22Rv1 (cell line): ENCODE measurements around the gene RASSF1.

Experiments
- H3K27ac ChIP-seq: fragments of 450-650 bp; 2 replicates; pipeline ENCODE4 v1.5.1; 2017
- ZFX ChIP-seq: fragments of 450-650 bp; IDR thresholded peaks from 2 replicates; pipeline ENCODE4 v1.6.1; 2017; ENCODE audit warnings: antibody characterized with exemption, borderline replicate concordance
- TF ChIP-seq, protein P1 (sequence below): fragments of 450-650 bp; IDR thresholded peaks from 2 replicates; pipeline ENCODE4 v1.5.1; 2017; ENCODE audit warnings: mild to moderate bottlenecking

The RASSF1 gene

GRCh38 chr3:50293079-50293801 lies 47.4 kb downstream of the RASSF1 start:
- peak overlapping the region; percentile 89 for H3K27ac ChIP-seq
- TF ChIP-seq, protein P1, sequence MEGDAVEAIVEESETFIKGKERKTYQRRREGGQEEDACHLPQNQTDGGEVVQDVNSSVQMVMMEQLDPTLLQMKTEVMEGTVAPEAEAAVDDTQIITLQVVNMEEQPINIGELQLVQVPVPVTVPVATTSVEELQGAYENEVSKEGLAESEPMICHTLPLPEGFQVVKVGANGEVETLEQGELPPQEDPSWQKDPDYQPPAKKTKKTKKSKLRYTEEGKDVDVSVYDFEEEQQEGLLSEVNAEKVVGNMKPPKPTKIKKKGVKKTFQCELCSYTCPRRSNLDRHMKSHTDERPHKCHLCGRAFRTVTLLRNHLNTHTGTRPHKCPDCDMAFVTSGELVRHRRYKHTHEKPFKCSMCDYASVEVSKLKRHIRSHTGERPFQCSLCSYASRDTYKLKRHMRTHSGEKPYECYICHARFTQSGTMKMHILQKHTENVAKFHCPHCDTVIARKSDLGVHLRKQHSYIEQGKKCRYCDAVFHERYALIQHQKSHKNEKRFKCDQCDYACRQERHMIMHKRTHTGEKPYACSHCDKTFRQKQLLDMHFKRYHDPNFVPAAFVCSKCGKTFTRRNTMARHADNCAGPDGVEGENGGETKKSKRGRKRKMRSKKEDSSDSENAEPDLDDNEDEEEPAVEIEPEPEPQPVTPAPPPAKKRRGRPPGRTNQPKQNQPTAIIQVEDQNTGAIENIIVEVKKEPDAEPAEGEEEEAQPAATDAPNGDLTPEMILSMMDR, result no peak
- no peak for TF ChIP-seq ZFX

DNA sequence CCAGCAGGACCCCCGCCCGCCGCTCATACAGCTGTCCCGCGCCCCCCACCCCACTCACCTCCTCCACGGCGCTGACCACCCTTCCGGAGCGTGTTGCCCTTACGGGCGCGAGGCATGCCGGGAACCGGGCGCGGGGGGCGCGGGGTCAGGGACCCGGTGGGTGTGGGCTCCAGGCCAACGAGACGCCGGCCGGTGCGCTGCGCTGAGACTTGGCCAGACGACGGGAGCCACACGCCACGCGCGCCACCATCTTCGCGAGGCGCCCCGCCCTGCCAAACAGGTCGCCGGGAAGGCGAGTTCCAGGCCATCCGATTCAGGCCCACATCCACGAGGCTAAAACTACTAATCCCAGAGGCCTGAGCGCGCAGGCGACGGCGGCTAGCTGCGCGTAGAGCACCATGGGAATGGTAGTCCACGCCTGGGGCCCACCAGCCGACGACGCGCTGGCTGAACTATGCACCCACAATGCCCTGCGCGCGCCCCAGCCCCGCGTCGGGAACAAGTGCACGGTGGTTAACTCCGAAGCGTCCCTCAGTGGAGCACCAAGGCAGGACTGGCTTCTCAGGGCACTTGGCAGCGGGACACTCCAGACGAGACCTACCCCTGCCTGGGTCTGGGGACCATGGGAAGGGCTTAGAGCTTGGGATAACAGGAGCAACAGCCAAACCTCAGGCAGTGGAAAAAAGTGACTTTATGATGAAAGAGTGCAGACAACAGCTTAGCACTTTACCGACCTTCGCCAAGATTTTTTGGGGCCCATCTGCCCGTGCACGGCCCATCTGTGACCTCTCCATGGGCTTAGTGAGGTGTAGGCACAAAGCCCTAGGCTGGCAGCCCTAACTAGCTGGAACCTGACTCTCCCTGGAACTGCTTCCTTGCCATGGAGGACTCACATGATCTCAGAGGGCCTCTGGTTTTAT lies 48.2 kb downstream of the RASSF1 start, which contains the start of gene IFRD2:
Gene IFRD2 (minus strand): TSS at position 271 of the 920 bp plus-strand sequence. CDS start 155 bp downstream, at position 116.
- TF ChIP-seq, protein P1, result no peak
- no peak for TF ChIP-seq ZFX
- H3K27ac ChIP-seq, result peak within 1 kb of the TSS; percentile 89

DNA sequence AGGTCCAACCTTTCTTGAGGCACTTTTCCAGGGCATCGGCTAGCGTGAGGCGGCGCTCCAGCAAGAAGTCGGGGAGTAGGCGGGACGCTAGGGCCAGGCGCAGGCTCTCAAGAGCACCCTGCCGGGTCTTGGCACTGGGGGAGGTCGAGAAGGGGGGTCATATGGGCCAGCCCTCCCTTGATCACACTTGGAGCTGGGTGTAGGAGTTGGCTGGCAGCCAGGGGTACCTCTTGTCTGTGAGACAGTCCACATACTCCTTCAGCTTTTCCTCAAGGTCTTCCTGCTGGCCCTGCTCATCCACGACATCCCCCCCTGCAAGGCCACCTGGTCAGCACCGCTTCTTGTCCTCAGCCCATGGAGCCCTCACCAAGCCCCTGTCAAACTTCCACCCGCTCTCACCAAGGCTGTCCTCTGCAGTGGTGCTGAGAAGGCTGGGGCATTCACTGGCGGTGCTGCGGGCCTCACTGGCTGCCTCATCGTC lies 50.4 kb downstream of the RASSF1 start:
- H3K27ac ChIP-seq, result peak overlapping the region; percentile 89; the same call in 1 of the 2 replicates
- no peak for TF ChIP-seq ZFX
- TF ChIP-seq, protein P1, result no peak

DNA sequence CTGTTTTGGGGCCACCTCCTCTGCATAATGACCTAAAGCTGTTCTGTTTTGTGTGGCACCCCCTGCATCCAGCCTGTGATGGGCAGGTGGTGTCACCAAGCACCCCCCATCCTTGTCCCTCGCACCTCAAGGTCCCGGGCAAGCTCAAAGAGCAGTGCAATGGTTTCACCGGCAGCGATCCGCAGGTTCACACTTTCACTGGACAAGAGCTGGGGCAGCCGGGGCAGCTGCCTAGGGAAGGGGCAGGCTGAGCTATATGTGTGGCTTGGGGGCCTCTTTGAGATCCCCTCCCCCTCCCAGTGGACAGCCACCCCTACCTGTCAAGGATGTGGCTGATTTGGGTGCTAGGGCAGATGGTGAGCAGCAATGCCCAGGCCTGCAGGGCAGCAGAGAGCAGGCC lies 51.5 kb downstream of the RASSF1 start:
- TF ChIP-seq ZFX, result no peak
- TF ChIP-seq, protein P1, result no peak

DNA sequence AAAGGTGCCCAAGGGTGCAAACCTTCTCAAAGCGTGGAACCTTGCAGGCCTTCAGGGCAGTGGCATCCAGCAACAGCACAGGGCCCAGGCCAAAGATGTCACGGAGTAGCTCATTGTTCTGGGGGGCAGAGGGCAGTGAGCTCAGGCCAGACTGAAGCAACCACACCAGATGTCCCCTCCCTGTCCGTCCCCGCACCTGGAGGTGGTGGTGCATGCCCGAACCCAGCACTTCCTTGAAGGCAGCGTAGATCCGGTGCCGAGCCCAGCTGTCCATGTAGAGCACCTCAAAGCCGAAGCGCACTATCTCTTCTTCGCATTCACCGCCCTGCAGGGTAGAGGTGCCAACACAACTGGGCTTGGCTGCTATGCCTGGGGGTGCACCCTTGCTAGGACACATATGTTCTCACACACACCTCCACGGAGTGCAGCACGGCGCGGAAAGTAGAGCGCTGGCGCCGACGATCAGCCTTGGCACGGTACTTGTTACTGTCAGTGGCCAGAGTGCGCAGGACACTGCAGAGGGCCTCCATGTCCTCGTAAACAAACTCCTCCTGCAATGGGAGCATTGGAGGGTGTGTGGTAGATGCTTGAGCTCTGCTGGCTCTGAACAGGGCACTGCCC lies 52.1 kb downstream of the RASSF1 start:
- H3K27ac ChIP-seq, result no peak overlapping the region
- no peak for TF ChIP-seq ZFX
- TF ChIP-seq, protein P1, result no peak

More for the DNA sequence above, 51.5 kb downstream of the RASSF1 start:
- no peak overlapping the region for H3K27ac ChIP-seq

DNA sequence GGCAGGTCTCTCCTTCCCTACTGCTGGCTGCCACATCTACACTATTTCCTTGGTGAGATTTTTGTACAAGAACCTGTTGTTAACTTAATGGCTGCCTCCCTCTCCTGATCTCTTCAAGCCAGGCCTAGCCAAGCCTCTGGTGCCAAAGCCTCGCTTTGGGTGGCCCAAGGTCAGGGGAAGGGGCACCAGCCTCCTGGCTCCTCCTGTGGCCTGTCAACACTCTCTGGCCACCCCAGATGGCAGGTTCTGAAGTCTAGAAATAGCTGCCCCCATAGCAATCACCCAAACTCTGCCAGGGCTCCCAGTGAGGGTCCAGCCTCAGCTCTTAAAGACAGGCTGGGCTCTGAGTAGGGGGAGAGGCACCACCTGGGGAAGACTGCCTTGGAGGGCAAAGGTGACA lies 53.4 kb downstream of the RASSF1 start:
- no peak for TF ChIP-seq ZFX
- TF ChIP-seq, protein P1, result no peak
- no peak overlapping the region for H3K27ac ChIP-seq
